MCF 10A (cell line): Measurements from ENCODE around the gene MCM5. TPM values are rescaled to one million over a fixed set of nuclear protein-coding genes. Genes with fewer than 3 reads are reported as not detected.

Experiments used
- BruUV-seq: library from RNA; stranded (reverse); fragments of 400-500 nt; replicated peaks from 2 replicates; lab custom pipeline; 2021; lab: Mats Ljungman, UMichigan
- CTCF ChIA-PET: fragments of 300-600 bp; sonication (Branson Sonifier 250); formaldehyde crosslinking; extraction: SDS; loops from one replicate; lab custom pipeline; 2021; ENCODE audit warnings: antibody characterized with exemption, inconsistent platforms; lab: Yijun Ruan, JAX
- POLR2A ChIA-PET: fragments of 300-600, 350-650 bp; sonication (Branson Sonifier 250); formaldehyde crosslinking; extraction: SDS; loops from one replicate; lab custom pipeline; 2020; ENCODE audit warnings: antibody characterized with exemption, inconsistent platforms; lab: Yijun Ruan, JAX
- DNase-seq: peaks from one replicate; pipeline ENCODE4 v3.0.0-alpha.2; 2018; ENCODE audit not compliant: unreplicated experiment
- H3K27ac Mint-ChIP-seq: one replicate; pipeline ENCODE4 v1.8.0; 2022; ENCODE audit warnings: mild to moderate bottlenecking, low read depth, mixed read lengths; ENCODE audit not compliant: unreplicated experiment
- H3K27me3 Mint-ChIP-seq: one replicate; pipeline ENCODE4 v1.8.0; 2022; ENCODE audit warnings: mixed read lengths; ENCODE audit not compliant: insufficient read depth, unreplicated experiment
- H3K36me3 Mint-ChIP-seq: one replicate; pipeline ENCODE4 v1.8.0; 2022; ENCODE audit warnings: mild to moderate bottlenecking, moderate library complexity, mixed read lengths; ENCODE audit not compliant: insufficient read depth, unreplicated experiment
- H3K4me1 Mint-ChIP-seq: one replicate; pipeline ENCODE4 v1.8.0; 2022; ENCODE audit warnings: mixed read lengths; ENCODE audit not compliant: insufficient read depth, unreplicated experiment
- H3K4me3 Mint-ChIP-seq: one replicate; pipeline ENCODE4 v1.8.0; 2022; ENCODE audit warnings: mild to moderate bottlenecking, moderate library complexity, mixed read lengths; ENCODE audit not compliant: unreplicated experiment
- H3K9me3 Mint-ChIP-seq: one replicate; pipeline ENCODE4 v1.8.0; 2022; ENCODE audit warnings: mixed read lengths; ENCODE audit not compliant: unreplicated experiment
- intact Hi-C: fragments of 100-400 bp; cut with micrococcal nuclease; formaldehyde crosslinking; loops from 2 replicates; pipeline ENCODE4 v1.14.1; 2022
- total RNA-seq: library from RNA; stranded (reverse); gene quantifications from 2 replicates; pipeline ENCODE4 v1.2.3, GENCODE V29; 2022
- TF ChIP-seq, protein P1 (sequence below): fragments of 200-600 bp; IDR thresholded peaks from one replicate; pipeline ENCODE4 v1.8.0; 2022; ENCODE audit warnings: antibody characterized with exemption, mild to moderate bottlenecking; ENCODE audit not compliant: unreplicated experiment

The MCM5 gene
- total RNA-seq, 1 experiment from 2014 or later = 35.0 TPM

DNA sequence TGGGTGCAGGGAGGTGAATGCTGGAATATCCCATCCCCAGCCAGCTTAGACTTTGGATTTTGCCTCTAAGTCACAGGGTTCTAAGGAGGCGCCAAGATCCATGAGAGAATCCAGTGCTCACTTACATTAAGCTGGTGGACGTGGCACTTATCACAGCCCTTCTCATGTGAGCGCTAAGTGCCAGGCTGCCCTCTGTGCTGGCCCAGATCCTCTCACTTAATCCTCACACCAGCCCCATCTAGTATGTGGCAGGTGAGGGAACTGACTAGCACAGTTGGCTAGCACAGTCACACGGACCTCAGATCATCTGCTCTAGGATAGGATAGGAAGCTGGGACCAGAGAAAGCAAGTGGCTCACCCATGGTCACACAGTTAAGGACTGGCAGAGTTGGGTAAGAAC is 15.4 kb upstream of the MCM5 start:
- TF ChIP-seq, protein P1, sequence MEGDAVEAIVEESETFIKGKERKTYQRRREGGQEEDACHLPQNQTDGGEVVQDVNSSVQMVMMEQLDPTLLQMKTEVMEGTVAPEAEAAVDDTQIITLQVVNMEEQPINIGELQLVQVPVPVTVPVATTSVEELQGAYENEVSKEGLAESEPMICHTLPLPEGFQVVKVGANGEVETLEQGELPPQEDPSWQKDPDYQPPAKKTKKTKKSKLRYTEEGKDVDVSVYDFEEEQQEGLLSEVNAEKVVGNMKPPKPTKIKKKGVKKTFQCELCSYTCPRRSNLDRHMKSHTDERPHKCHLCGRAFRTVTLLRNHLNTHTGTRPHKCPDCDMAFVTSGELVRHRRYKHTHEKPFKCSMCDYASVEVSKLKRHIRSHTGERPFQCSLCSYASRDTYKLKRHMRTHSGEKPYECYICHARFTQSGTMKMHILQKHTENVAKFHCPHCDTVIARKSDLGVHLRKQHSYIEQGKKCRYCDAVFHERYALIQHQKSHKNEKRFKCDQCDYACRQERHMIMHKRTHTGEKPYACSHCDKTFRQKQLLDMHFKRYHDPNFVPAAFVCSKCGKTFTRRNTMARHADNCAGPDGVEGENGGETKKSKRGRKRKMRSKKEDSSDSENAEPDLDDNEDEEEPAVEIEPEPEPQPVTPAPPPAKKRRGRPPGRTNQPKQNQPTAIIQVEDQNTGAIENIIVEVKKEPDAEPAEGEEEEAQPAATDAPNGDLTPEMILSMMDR = no peak
- ChIA-PET CTCF (interaction anchor here (0.6 kb wide), 1 partner anchor 9 kb away, joined by 3 read pairs; no protein-coding TSS in a partner anchor), POLR2A (interaction anchor here (0.7 kb wide), 1 partner anchor 204 kb away, joined by 3 read pairs; no protein-coding TSS in a partner anchor)
- intact Hi-C loops = no loop called here
- Mint-ChIP-seq H3K9me3 (no peaks in the 10 kb centered on the region), H3K27me3 (no peaks in the 10 kb centered on the region), H3K36me3 (no peaks in the 10 kb centered on the region), H3K27ac (no peak overlapping the region), H3K4me1 (peaks cover 18% of the 10 kb centered on the region), H3K4me3 (no peak overlapping the region)
- no peak for DNase-seq
- no TSS peak for BruUV-seq

DNA sequence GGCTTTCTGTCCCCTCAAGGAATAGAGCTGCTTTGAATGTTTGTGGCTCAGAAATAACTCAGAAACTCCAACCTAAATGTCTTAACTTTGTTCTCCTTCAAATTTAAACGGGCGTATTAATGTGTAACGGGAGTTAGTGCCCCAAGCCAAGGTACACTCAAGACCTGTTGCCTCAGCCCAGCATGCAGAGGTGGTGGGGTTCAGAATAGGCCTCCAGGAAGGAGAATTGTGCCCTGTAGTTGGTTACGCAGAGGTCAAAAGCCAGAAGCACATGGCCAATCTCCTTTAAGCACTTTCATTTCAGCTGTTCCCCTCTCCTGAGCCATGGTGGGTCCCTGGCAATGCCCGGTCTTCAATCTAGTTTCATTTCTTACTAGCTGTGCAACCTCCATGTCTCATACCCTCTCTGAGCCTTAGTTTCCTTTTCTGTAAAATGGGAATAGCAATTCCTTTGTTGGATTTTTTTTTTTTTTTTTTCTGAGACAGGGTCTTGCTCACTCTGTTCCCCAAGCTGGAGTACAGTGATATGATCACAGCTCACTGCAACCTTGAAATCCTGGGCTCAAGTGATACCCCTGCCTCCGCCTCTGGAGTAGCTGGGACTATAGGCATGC is 14.9 kb upstream of the MCM5 start:
- intact Hi-C loops = loop anchor here (1.0 kb wide), 1 partner anchor 10 kb away; no protein-coding TSS in a partner anchor
- H3K27me3 Mint-ChIP-seq = no peaks in the 10 kb centered on the region
- ChIA-PET POLR2A (no interaction called here), CTCF (interaction anchor here (0.6 to 1.4 kb wide), 3 partner anchors 9 to 468 kb away, joined by 3 to 5 read pairs (median 4); no protein-coding TSS in a partner anchor)
- no peak overlapping the region for H3K4me3 Mint-ChIP-seq
- no peaks in the 10 kb centered on the region for H3K9me3 Mint-ChIP-seq
- peaks cover 14% of the 10 kb centered on the region for H3K4me1 Mint-ChIP-seq
- no peak for DNase-seq
- BruUV-seq = no TSS peak
- no peaks in the 10 kb centered on the region for H3K36me3 Mint-ChIP-seq
- TF ChIP-seq, protein P1 = no peak
- H3K27ac Mint-ChIP-seq = no peak overlapping the region

DNA sequence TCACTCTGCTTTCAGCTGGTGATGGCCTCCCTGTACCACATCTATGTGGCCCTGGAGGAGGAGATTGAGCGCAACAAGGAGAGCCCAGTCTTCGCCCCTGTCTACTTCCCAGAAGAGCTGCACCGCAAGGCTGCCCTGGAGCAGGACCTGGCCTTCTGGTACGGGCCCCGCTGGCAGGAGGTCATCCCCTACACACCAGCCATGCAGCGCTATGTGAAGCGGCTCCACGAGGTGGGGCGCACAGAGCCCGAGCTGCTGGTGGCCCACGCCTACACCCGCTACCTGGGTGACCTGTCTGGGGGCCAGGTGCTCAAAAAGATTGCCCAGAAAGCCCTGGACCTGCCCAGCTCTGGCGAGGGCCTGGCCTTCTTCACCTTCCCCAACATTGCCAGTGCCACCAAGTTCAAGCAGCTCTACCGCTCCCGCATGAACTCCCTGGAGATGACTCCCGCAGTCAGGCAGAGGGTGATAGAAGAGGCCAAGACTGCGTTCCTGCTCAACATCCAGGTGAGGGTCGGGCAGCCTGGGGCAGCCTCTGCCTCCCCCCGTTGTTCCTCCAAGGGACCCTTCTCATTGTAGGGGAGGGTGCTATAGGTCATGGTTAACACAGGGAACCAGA is 13.2 kb upstream of the MCM5 start:
- intact Hi-C loops = no loop called here
- ChIA-PET POLR2A (no interaction called here), CTCF (interaction anchor here (1.1 to 1.4 kb wide), 2 partner anchors 36 to 44 kb away, joined by 3 to 5 read pairs; no protein-coding TSS in a partner anchor)
- no peak for DNase-seq
- H3K27ac Mint-ChIP-seq = no peak overlapping the region
- no peaks in the 10 kb centered on the region for H3K9me3 Mint-ChIP-seq
- H3K4me3 Mint-ChIP-seq = no peak overlapping the region
- no peaks in the 10 kb centered on the region for H3K27me3 Mint-ChIP-seq
- TF ChIP-seq, protein P1 = no peak
- peaks cover 2% of the 10 kb centered on the region for H3K4me1 Mint-ChIP-seq
- no peaks in the 10 kb centered on the region for H3K36me3 Mint-ChIP-seq
- no TSS peak for BruUV-seq

DNA sequence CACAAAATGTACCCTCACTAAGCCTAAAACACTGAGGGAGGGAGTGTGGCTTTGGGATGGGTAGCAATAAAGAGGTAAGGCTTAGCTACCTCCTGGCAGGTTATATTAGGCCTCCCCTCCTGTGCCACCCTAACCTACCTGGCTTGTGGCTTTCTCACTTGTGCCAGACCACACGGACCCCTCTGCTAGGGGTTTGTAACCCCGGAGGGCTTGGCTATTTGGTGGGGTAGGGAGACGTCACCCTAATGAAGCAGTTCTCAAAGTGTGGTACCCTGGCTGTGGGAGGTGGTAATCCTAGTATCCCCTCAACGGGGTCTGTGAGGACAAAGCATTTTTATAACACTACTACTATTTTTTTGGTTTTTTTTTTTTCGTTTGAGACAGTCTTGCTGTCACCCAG is 9.0 kb upstream of the MCM5 start:
- Mint-ChIP-seq H3K4me3 (no peak overlapping the region), H3K27me3 (no peaks in the 10 kb centered on the region), H3K27ac (no peak overlapping the region), H3K4me1 (no peaks in the 10 kb centered on the region), H3K36me3 (no peaks in the 10 kb centered on the region), H3K9me3 (no peaks in the 10 kb centered on the region)
- TF ChIP-seq, protein P1 = no peak
- DNase-seq = no peak
- ChIA-PET POLR2A (no interaction called here), CTCF (interaction anchor here (0.6 kb wide), 1 partner anchor 236 kb away, joined by 3 read pairs; no protein-coding TSS in a partner anchor)
- BruUV-seq = no TSS peak
- intact Hi-C loops = no loop called here
